HG03108 (cell line): ENCODE results near the gene SMC6.

Experiments
- ATAC-seq: cut with Tn5 transposase; IDR thresholded peaks from one replicate; pipeline ENCODE4 v1.9.1; 2021; ENCODE audit warnings: moderate library complexity; ENCODE audit not compliant: unreplicated experiment

SMC6 gene

GRCh38 chr2:17753803-17754663 is at the start of gene SMC6, which contains the start of gene GEN1:
SMC6 (minus strand) TSS chr2:17753810; CDS start chr2:17745946, 7,864 bp downstream.
GEN1 (plus strand) TSS chr2:17754138; CDS start chr2:17759944, 5,806 bp downstream.
- ATAC-seq, result peak; percentile 64

- ATAC-seq, result no peak
These were observed 47.3 kb upstream of the SMC6 start for GRCh38 chr2:17800693-17801458.

- ATAC-seq, result no peak
These were observed 46.6 kb upstream of the SMC6 start for GRCh38 chr2:17800219-17800618.

GRCh38 chr2:17799301-17800120 is 45.9 kb upstream of the SMC6 start:
- no peak for ATAC-seq

GRCh38 chr2:17798338-17798737 is 44.7 kb upstream of the SMC6 start:
- no peak for ATAC-seq

GRCh38 chr2:17795309-17795708 is 41.7 kb upstream of the SMC6 start:
- ATAC-seq, result no peak

GRCh38 chr2:17793803-17794354 is 40.3 kb upstream of the SMC6 start:
- ATAC-seq, result no peak

GRCh38 chr2:17793296-17793695 is 39.7 kb upstream of the SMC6 start:
- ATAC-seq, result no peak

- peak; percentile 37 for ATAC-seq
These were observed 38.9 kb upstream of the SMC6 start for GRCh38 chr2:17792515-17792914.

- no peak for ATAC-seq
These were observed 38.2 kb upstream of the SMC6 start for GRCh38 chr2:17791817-17792130.

- no peak for ATAC-seq
These were observed 37.7 kb upstream of the SMC6 start for GRCh38 chr2:17791121-17791816.

- ATAC-seq, result no peak
These were observed 36.9 kb upstream of the SMC6 start for GRCh38 chr2:17790536-17790935.

GRCh38 chr2:17788773-17789172 is 35.2 kb upstream of the SMC6 start:
- ATAC-seq, result no peak

- ATAC-seq, result no peak
These were observed 33.1 kb upstream of the SMC6 start for GRCh38 chr2:17786727-17787126.

GRCh38 chr2:17781482-17781881 is 27.9 kb upstream of the SMC6 start:
- ATAC-seq, result no peak

GRCh38 chr2:17780546-17780945 is 26.9 kb upstream of the SMC6 start:
- no peak for ATAC-seq

GRCh38 chr2:17772532-17772931 is 18.9 kb upstream of the SMC6 start:
- no peak for ATAC-seq

GRCh38 chr2:17771956-17772355 is 18.3 kb upstream of the SMC6 start:
- no peak for ATAC-seq

GRCh38 chr2:17768894-17769293 is 15.3 kb upstream of the SMC6 start:
- ATAC-seq, result no peak

- no peak for ATAC-seq
These were observed 11.8 kb upstream of the SMC6 start for GRCh38 chr2:17765398-17765797.
